Measurements from ENCODE around the gene KIF2A. TPM values are rescaled to one million over a fixed set of nuclear protein-coding genes. Genes with fewer than 3 reads are reported as not detected.

Gene KIF2A
- total RNA-seq, 1 experiment from 2014 or later = 42.9 TPM

GRCh38 chr5:62412549-62413329 lies 106.7 kb downstream of the KIF2A start, which contains the start of gene IPO11 (continued):
- no peak for TF ChIP-seq REST (IDR thresholded peaks at IDR 0.05; ENCODE audit: low read depth)
- TF ChIP-seq CEBPB (IDR thresholded peaks at IDR 0.05; ENCODE audit: low read depth) = no peak
- peak; percentile 47 for TF ChIP-seq POLR2A (IDR thresholded peaks at IDR 0.05; ENCODE audit: borderline replicate concordance, extremely low read depth, insufficient read depth, insufficient read length)
- no peak for TF ChIP-seq EZH2 (IDR thresholded peaks at IDR 0.05)
- no peak for TF ChIP-seq CTCF (IDR thresholded peaks at IDR 0.05 in 2 of 3, conservative IDR thresholded peaks at IDR 0.05 in 1 of 3; ENCODE audit: borderline replicate concordance in 1 of 3, insufficient read depth in 1 of 3, low read depth in 2 of 3, low read length in 2 of 3)
- no peak for TF ChIP-seq EZH2phosphoT487 (IDR thresholded peaks at IDR 0.05; ENCODE audit: borderline replicate concordance)
- TF ChIP-seq ZFX (IDR thresholded peaks at IDR 0.05) = no peak

Measured in HCT116 (cell line).